ENCODE data around the gene LETM1.

- TF ChIP-seq CTCF (optimal IDR thresholded peaks at IDR 0.05 in 1 of 3, IDR thresholded peaks at IDR 0.05 in 1 of 3, conservative IDR thresholded peaks at IDR 0.05 in 1 of 3; ENCODE audit: extremely low read depth in 1 of 3, insufficient read depth in 2 of 3, low read length in 3 of 3) (no peak), EZH2 (IDR thresholded peaks at IDR 0.05; ENCODE audit: low read length) (no peak)
Observed at GRCh38 chr4:1846580-1846979, 9.4 kb downstream of the LETM1 start.

Measured in keratinocyte (primary cell).